Measurements from ENCODE around the gene GRIN2C.

Gene GRIN2C

GRCh38 chr17:74863420-74864296 is 4.0 kb upstream of the GRIN2C start:
- DNase-seq, result no peak

DNA sequence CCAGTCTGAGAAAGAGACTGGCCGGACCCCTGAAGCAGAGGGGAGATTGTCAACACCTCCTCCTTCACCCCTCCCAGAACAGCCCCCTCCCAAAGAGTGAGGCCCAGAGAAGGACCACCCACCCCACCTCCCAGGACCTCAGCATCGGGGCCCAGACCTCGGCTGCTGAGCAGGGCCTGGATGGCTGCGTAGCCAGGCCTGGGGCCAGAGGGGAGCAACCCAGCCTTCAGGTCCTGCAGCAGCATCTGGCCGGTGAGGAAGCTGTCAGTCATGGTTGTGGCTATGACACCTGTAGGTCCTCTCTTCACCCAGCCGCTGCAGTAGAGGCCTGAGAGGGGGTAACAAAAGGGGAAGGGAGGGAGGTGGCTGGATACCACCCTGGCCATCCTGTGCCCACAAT is 3.2 kb upstream of the GRIN2C start:
- no peak for DNase-seq

DNA sequence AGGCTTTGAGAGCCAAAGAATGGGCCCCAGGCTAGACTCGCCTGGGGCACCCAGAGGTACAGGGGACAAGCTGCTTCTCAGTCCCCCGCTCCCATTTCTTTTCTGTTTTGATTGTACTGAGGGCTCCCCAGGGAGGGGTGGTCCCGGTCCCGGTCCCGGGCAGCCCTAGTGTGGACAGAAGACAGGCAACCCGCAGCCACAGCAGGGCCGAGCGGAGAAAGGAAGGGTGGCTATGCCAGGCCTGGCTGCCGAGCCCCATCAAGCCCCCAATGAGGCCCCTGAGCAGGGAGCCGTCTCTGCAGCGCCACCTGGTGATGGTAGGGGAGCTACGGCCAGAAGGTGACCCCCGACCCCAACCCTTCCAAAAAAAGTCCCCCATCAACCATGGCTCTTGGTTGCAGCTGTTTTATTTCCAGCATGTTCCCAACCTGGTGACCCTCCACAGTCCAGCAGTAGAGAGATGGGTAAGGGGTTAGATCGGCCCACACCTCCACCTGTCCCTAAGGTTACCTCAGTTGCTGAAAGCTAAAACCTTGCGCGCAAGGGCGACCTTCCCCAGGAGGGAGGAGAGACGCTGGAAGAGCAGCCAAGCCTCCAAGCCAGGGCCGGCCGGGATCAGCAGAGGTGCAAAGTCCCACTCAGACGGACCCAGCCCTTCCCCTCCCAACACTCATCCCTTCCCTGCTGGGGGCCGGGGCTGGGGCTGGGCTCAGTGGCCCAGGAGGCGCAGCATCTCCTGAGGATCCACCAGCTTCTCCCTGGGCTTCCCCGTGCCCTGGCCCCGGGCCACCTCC is 2.6 kb upstream of the GRIN2C start:
- DNase-seq, result peak; percentile 90

- no peak for DNase-seq
Observed at GRCh38 chr17:74861662-74862107, 2.0 kb upstream of the GRIN2C start.

DNA sequence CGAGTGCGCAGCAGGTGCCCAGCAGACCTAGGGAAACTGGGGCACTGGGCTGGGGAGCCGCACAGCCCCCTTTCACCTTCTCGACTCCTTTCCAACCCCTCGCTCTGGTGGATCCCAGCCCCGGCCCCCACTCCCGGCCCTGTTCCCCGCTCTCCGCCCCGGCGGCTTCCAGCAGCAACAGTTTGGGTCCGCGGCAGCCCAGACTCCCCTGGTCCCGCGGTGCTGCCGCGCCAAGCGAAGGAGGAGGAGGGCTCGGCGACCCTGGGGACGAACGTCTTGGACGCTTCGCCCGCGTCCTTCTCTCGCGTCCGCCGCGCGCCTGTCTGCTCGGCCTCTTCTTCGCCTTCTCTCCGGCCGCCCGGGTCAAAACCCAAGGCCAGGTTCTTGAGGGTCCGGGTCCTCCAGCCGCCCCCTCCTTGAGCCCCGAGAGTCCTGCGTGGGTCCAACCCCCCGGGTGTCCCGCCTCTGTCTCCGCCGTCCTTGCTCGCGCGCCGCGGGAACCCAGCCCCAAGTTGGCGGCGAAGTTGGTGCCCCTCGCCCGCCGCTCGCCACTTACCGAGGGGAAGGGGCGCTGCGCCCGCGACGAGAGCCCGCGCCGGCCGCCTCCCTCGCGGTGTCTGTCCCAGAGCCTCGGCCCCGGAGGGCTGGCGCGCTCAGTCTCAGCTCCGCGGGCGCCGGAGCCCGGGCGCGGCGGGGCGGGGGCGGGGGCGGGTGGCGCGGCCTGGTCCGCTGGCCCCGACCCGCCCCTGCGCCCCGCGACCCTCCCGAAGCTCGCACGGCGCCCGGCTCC is 1.4 kb upstream of the GRIN2C start:
- no peak for DNase-seq

GRCh38 chr17:74860229-74860871 is 665 bp upstream of the GRIN2C start:
- peak; percentile 49 for DNase-seq

- DNase-seq, result peak; percentile 13
Observed at GRCh38 chr17:74858672-74859458, 820 bp downstream of the GRIN2C start.

- DNase-seq, result no peak
Observed at GRCh38 chr17:74857191-74857590, 2.5 kb downstream of the GRIN2C start.

DNA sequence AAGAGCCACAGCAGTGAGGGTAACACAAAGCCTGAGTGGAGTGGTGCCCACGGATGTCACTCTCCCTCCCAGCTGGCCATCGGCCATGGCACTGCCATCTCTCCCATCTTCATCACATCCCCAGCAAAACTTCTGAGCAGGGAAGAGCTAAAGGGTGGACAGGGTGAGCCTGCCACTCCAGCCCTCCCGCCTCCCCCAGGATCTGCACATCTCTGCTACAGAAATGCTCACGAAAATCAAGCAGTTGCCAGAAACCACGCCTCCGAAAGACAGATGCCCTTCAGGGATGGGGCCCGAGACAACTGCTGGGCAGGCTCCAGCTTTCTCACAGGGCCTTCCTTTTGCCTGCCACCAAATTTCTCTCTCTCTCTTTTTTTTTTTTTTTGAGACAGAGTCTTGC is 3.6 kb downstream of the GRIN2C start:
- no peak for DNase-seq

DNA sequence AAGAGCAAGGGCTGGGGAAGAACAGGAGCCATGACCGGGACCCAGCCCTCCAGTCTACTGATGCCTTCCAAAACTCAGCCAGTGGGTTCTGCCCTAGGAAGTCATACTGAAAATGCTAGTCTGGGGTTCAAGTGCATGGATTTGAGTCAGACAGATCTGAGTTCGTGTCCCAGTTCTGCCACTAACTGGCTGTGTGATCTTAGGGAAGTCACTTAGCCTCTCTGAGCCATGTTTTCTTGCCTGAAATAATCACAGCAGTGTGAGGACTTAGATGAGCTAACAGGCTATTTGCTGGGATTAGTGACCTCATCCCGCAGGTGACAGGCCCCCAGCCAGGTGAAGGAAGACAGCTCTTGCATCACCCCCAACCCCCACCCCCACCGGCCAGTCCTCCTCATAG is 4.4 kb downstream of the GRIN2C start:
- DNase-seq, result no peak

DNA sequence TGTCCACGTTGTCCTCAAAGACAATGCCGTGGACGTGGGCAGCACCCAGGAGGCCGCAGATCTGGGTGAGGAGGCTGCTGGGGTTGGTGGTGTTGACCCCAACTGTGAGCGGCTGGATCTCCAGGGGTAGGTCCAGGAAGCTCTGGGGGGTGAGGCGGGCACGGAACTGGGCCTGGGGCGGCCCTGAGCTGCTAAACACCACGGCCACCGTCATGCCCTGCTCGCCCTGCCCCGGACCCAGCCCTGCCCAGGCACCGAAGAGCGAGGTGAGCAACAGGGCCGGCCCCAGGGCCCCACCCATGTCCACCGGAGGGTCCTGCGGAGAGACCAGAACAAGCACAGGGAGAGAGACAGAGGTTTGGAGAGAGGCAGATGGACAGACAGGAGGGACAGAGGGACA is 4.9 kb downstream of the GRIN2C start:
- DNase-seq, result no peak

- DNase-seq, result no peak
Observed at GRCh38 chr17:74853669-74854068, 6.0 kb downstream of the GRIN2C start.

- DNase-seq, result no peak
Observed at GRCh38 chr17:74853048-74853397, 6.7 kb downstream of the GRIN2C start.

- peak; percentile 79 for DNase-seq
Observed at GRCh38 chr17:74852237-74853047, 7.2 kb downstream of the GRIN2C start.

GRCh38 chr17:74851612-74852236 is 8.0 kb downstream of the GRIN2C start:
- DNase-seq, result no peak

GRCh38 chr17:74850914-74851313 is 8.8 kb downstream of the GRIN2C start:
- DNase-seq, result no peak

DNA sequence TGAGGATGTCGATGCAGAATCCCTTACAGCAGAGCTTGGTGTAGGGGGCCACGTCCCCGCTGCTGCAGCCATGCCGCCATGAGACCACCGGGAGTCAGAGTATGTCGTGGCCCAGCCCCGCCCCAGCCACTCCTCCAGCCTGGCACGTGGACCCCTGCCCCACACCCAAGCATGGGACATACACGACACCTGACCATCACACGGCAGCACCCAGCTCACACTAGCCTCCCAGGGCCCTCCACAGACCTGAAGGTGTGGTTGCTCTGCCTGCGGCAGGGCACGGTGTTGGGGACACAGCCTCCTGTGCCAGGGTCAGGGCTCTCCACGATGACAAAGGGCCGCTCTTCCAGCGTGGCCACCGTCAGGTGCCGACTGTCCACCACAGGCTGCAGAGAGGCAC is 9.4 kb downstream of the GRIN2C start:
- no peak for DNase-seq

GRCh38 chr17:74848656-74849399 is 10.9 kb downstream of the GRIN2C start:
- DNase-seq, result no peak

DNA sequence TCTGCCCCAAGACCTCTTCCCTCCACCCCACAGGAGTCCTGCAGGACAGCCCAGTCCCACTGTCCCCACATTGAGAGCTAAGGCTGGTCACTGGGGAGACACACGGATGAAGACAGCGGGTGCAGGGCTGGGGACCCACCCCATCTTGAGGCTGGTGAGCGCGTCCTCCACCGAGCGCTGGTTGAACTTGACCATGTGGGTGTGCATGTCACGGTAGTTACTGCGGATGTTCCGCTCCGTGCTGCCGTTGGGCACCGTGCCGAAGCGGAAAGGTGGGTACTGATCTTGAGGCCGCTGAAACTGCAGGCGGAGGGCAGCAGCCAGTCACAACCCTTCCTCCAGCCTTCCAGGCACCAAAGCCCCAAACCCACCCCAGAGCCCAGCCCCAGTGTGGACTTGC is 13.1 kb downstream of the GRIN2C start:
- DNase-seq, result no peak

- DNase-seq, result no peak
Observed at GRCh38 chr17:74843352-74843627, 16.4 kb downstream of the GRIN2C start.
